GM12872 (cell line): Measurements from ENCODE around the gene CFAP69.

Experiments used
- CTCF ChIP-seq: IDR thresholded peaks from 3 replicates; pipeline ENCODE4 v1.5.1; 2011; ENCODE audit warnings: low read depth, mild to moderate bottlenecking, low read length, moderate library complexity; ENCODE audit not compliant: insufficient read depth

CFAP69 gene

GRCh38 chr7:90233569-90233968, 11.4 kb upstream of the CFAP69 start:
- TF ChIP-seq CTCF = no peak

- no peak for TF ChIP-seq CTCF
These were observed 8.2 kb upstream of the CFAP69 start for GRCh38 chr7:90236721-90237289.

GRCh38 chr7:90238022-90238421, 7.0 kb upstream of the CFAP69 start:
- TF ChIP-seq CTCF = no peak

- no peak for TF ChIP-seq CTCF
These were observed 6.4 kb upstream of the CFAP69 start for GRCh38 chr7:90238583-90238982.

- TF ChIP-seq CTCF = no peak
These were observed 5.9 kb upstream of the CFAP69 start for GRCh38 chr7:90239050-90239449.

- no peak for TF ChIP-seq CTCF
These were observed 5.2 kb upstream of the CFAP69 start for GRCh38 chr7:90239625-90240228.

- TF ChIP-seq CTCF = no peak
These were observed 2.4 kb upstream of the CFAP69 start for GRCh38 chr7:90242369-90243168.
